GM12864 (cell line): ENCODE measurements around the gene SYNE1.

Experiments
- DNase-seq: peaks from one replicate; pipeline ENCODE4 v3.0.0-alpha.2; 2011; ENCODE audit warnings: low read depth
- H3K4me3 ChIP-seq: 2 replicates; pipeline ENCODE4 v1.5.1; 2011; ENCODE audit warnings: mild to moderate bottlenecking, low read depth, low read length, control low read depth
- TF ChIP-seq, protein P1 (sequence below): IDR thresholded peaks from 2 replicates; pipeline ENCODE4 v1.5.1; 2011; ENCODE audit warnings: low read depth, mild to moderate bottlenecking, moderate library complexity, low read length, control low read depth, inconsistent platforms; ENCODE audit errors: missing control alignments

SYNE1 gene

DNA sequence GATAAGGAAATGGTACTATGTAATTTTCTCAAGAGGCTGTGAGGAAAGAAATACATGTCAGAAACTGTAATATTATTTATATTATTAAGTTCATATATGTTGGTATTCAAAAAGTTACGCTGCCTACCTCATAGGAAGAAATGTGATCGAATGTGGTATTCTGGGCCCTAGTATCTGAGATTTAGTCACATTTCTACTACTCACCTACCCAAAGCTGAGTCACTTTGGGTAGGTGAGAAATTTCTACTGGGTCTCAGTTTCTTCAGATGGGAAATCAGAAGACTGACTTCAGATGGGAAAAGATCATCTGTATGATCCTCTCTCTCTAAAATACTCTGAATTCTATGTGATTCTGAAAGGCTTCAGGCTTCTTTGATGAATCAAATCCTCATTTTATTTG, 411.0 kb downstream of the SYNE1 start:
- H3K4me3 ChIP-seq, result no peak overlapping the region
- no peak for DNase-seq
- TF ChIP-seq, protein P1, sequence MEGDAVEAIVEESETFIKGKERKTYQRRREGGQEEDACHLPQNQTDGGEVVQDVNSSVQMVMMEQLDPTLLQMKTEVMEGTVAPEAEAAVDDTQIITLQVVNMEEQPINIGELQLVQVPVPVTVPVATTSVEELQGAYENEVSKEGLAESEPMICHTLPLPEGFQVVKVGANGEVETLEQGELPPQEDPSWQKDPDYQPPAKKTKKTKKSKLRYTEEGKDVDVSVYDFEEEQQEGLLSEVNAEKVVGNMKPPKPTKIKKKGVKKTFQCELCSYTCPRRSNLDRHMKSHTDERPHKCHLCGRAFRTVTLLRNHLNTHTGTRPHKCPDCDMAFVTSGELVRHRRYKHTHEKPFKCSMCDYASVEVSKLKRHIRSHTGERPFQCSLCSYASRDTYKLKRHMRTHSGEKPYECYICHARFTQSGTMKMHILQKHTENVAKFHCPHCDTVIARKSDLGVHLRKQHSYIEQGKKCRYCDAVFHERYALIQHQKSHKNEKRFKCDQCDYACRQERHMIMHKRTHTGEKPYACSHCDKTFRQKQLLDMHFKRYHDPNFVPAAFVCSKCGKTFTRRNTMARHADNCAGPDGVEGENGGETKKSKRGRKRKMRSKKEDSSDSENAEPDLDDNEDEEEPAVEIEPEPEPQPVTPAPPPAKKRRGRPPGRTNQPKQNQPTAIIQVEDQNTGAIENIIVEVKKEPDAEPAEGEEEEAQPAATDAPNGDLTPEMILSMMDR, result no peak

DNA sequence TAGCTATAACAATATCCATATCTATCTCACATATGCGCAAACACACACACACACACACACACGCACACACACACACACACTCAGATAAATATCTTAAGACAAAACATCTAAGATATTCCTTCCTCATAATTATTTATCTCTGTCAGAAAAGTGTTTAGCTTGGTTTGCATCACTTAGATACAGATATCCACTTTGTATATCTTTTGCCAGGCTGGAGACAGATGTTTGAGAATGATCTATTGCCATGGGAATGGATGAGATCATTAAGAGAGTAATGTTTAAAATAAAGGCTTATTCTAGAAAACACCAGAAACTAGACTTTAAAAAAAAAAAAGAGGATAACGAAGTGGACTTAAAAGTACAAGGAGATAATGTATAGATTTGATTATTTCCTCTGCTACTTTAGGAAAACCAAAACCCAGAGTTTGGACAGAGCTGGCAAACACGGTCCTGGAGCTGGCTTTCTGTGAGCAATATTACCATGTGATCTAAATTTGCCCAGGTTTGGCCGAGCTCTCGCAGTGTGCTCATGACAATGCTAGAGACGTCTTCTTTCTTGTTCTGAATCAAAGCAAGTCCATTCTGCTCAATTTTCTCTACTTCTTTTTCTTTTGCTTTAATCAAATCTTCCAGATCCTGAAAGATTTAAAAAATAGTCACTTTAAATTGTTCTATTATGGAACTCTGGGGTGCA, 411.8 kb downstream of the SYNE1 start:
- no peak for DNase-seq
- no peak overlapping the region for H3K4me3 ChIP-seq
- TF ChIP-seq, protein P1, result no peak

DNA sequence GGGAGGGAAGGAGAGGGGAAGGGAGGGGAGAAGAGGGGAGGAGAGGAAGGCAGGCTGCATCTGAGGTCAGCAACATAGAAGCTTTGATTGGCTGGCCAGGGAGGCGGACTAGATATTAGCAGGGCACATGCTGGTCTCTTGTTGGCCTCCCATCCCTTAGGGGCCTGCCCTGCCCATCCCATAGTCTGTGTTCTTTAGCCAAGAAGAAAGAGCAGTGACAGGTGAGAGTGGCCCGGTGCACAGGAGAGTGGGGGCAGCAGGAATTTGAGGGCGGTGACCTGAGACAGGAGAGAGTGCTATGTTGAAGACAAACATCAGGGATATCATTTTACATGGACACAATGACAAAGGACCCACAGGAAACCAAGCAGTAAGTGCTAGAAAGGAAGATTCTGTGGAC, 413.5 kb downstream of the SYNE1 start:
- no peak for DNase-seq
- TF ChIP-seq, protein P1, result no peak
- no peak overlapping the region for H3K4me3 ChIP-seq

DNA sequence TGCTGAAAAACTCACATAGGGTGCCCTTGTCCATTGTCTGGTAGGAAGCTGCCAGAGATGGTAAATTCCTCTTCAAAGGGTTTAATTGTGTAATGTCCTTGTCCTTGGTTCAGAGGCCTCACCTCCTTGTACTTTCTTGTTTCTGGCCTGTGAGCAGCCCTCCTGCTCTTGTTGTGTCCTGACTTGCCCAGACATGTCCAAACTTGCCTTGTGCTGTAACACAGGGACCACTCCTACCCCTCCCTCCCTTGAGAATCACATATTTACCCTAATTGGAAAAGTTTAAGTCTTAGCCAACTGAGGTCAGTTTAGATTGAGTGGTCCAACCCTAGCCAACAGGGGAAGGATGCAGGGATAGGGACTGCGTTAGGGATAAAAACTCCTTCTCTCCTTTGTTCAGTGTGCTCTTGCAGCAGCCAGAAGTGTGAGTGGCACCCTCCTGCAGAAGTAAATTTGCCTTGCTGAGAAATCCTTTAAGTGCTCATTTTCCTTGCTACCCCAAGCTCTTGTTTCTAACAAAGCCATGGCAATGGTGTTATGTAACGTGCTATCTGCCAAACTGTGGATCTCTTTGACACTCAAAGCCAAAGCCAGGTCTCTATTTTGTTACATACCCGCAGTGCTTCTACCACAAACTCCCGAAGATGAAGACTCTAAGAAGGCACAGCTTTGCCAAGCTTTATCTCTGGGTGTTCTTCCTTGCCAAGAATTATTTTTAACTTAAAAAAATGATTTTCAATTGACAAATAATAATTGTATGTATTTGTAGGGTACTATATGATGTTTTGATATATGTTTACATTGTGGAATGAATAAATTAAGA, 415.1 kb downstream of the SYNE1 start:
- H3K4me3 ChIP-seq, result no peak overlapping the region
- no peak for DNase-seq
- TF ChIP-seq, protein P1, result no peak

DNA sequence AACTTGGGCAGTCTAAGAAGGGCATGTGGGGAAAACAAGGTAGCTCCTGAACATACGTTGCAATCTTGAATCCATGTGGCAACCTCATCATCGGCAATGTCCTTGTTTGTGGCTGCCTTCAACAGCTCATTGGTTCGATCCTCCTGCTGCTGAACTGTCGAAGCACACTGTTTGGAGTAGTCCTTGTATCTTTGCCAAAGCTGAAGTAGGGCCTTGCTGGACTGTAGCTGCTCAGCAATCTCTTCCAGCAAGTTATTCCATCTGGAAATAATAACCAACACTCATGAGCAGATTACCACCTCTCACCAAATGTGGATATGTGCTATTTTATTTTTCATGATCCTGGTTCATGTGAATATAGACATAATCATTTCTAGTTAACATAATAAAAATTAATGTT, 416.4 kb downstream of the SYNE1 start:
- DNase-seq, result no peak
- TF ChIP-seq, protein P1, result no peak
- no peak overlapping the region for H3K4me3 ChIP-seq

DNA sequence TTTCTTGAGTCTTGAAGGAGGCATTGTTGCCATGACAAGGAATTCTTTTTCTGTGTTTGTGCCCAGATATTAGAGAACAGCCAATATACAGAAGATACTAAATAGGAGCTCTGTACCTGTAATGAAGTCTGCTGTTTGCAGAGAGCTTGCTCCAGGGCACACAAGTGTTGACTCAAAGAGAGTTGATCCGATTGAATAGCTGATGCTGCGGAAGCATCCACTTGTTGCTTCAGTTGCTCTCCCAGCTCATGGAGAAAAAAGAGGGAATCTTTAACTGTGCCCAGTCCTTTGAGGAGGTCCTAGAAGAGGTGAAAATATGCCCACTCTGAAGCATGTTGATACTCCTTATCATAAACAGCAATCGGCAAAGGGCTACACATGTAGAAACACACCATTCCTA, 418.3 kb downstream of the SYNE1 start:
- TF ChIP-seq, protein P1, result no peak
- H3K4me3 ChIP-seq, result no peak overlapping the region
- no peak for DNase-seq
